Hematopoietic multipotent progenitor cell treated with erythropoietin and hydrocortisone succinate and interleukin-3 and kit ligand, for 4 days (in vitro differentiated cells): ENCODE measurements around the gene OPA1.

Experiments used
- DNase-seq: peaks from one replicate; pipeline ENCODE4 v3.0.0-alpha.2; 2015

OPA1 gene

DNA sequence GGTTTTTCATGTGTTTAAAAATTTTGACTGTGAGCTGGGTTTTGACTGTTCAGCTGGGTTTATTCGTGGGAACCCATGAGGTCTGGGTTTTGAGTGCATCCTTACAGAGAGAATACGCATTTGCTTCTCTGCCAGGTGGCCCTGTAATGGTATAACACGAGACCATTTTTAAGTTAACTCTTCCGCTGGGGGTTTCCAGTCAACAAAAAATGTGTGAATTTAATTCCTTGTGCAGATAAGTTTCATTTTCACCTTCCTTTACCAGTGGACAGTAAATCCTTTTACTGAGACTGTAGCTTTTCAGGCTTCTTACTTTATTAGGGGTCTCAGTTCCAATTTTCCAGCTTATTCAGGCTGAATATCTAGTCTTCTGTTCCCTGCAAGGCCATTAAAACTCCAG lies 149.6 kb downstream of the OPA1 start:
- no peak for DNase-seq

DNA sequence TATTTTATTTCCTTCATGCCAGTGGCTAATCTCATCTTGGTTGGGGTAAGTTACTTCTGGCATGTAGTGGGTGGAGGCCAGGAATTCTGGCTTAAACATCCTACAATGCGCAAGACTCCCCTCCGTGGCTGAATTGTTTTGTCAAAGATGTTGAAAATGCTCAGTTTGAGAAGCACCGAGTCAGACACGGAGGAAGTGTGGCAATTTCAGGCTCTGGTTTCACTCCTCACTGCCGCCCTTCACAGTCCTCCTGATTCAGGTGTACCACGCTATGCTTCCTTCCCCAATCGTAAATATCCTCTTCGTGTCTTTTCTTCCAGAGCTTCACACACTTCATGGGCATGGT lies 150.7 kb downstream of the OPA1 start:
- DNase-seq: peak; percentile 13

DNA sequence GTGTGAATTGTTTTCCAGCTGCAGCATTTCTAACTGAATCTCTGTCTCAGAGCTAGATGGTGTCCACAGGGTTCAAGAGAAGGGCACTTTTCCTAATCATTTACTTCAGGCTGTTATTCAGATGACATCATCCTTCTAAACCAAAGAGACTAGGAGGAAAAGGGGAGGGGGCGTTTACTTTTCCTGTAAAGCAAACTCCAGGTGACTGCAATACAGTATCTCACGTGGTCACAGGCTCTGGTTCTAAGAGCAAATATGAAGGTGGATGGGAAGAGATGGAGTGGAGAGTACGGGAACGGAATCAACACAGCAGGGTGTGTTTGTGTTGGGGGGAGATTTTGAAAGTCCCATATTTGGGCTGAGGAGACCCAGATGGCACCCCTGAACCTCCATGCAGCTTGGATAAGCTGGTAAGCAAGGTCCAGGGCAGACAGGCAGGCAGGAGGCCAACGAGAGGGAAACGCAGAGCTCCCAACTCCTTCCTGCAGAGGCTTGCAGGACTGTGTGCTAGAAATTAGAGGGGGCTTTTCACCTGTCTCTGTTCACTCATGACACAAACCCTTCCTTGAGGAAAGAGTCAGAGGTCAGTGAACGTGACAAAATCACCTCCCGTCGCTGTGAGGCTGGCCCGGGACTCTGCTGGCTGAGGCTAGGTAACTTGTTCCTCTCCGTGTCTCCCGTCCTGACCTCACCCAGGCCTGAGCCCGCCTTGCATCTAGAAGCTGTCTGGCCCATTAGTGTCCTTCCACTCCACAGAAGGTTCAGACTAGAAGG lies 151.2 kb downstream of the OPA1 start:
- no peak for DNase-seq

- DNase-seq: peak; percentile 54
These were observed 152.0 kb downstream of the OPA1 start for GRCh38 chr3:193744822-193745684.

DNA sequence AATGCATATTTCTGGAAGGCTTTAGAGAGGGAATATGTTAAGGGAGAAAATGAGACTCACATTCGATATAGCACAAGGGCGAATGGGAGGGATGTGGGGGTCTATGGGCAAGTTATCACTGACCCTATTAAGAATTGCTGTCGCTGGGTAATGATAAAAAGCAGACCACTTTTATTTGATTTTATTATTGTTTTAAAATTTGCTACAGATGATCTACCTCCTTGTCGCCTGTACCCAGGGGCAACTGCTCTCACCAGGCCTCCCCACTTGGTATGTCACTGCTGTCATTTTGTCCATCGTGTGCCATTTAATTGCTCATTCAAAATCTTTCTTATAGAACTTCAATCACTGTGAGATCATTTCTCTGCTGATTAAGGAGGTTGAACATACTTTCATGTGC lies 153.8 kb downstream of the OPA1 start:
- DNase-seq: no peak
